GM10248 (cell line): ENCODE data around the gene PFKL.
A peak's percentile ranks its signal among the peaks of the same experiment; 100 is the strongest.

Experiments
- CTCF ChIA-PET: fragments of 300-600 bp; sonication (Branson Sonifier 250); formaldehyde crosslinking; extraction: SDS; loops from one replicate; lab custom pipeline; 2021; ENCODE audit warnings: antibody characterized with exemption; lab: Yijun Ruan, JAX
- POLR2A ChIA-PET: fragments of 350-650 bp; sonication (Branson Sonifier 250); formaldehyde crosslinking; extraction: SDS; loops from one replicate; lab custom pipeline; 2020; ENCODE audit warnings: antibody characterized with exemption; lab: Yijun Ruan, JAX
- DNase-seq: peaks from one replicate; pipeline ENCODE4 v3.0.0; 2012; ENCODE audit errors: extremely low spot score
- CTCF ChIP-seq: IDR thresholded peaks from 2 replicates; pipeline ENCODE4 v1.5.1; 2012; ENCODE audit warnings: mild to moderate bottlenecking, low read depth; ENCODE audit errors: extremely low read depth, missing control alignments, control extremely low read depth

PFKL gene

GRCh38 chr21:44263768-44264167 is 36.1 kb upstream of the PFKL start:
- TF ChIP-seq CTCF: no peak
- no peak for DNase-seq
- ChIA-PET POLR2A (interaction anchor here (0.7 kb wide), 1 partner anchor 9 kb away, joined by 5 read pairs; no protein-coding TSS in a partner anchor), CTCF (no interaction called here)

GRCh38 chr21:44265734-44266270 is 34.1 kb upstream of the PFKL start:
- CTCF ChIA-PET: interaction anchor here (1.6 to 3.1 kb wide), 2 partner anchors 11 to 32 kb away, joined by 5 to 8 read pairs; no protein-coding TSS in a partner anchor
- POLR2A ChIA-PET: interaction anchor here (0.5 kb wide), 1 partner anchor 190 kb away, joined by 3 read pairs; no protein-coding TSS in a partner anchor
- DNase-seq: no peak
- TF ChIP-seq CTCF: no peak

DNA sequence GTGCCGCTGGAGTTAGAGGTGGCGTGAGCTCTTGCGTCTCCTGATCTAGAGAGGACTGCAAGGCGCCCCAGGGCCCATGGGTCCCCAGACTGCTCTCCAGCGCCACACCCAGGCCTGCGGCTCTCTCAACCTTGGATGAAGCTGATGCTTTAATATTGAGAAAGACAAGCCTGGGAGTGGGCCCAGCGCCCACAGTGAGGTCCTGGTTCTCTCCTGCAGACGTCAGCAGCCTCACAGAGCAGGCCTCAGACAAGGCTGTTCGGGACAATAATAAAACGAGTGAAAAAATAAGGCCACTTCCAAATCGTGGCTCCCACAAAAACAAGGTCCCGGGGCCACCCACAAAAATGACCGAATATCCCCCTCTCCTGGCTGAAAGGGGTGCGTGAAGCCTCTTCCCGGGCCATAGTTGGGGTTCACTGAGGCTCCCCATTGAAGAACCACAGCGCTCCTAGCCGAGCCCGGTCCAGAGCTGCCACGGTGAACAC is 32.2 kb upstream of the PFKL start:
- CTCF ChIA-PET: interaction anchor here (1.4 to 4.1 kb wide), 5 partner anchors 9 to 34 kb away, joined by 4 to 19 read pairs (median 7); no protein-coding TSS in a partner anchor
- POLR2A ChIA-PET: no interaction called here
- DNase-seq: no peak
- TF ChIP-seq CTCF: peak; percentile 35

- DNase-seq: no peak
- no peak for TF ChIP-seq CTCF
- CTCF ChIA-PET: interaction anchor here (1.4 to 4.1 kb wide), 3 partner anchors 8 to 29 kb away, joined by 6 to 19 read pairs (median 8); no protein-coding TSS in a partner anchor
- POLR2A ChIA-PET: no interaction called here
These were observed 30.8 kb upstream of the PFKL start for GRCh38 chr21:44269090-44269489.

- ChIA-PET CTCF (no interaction called here), POLR2A (no interaction called here)
- DNase-seq: no peak
- no peak for TF ChIP-seq CTCF
These were observed 28.1 kb upstream of the PFKL start for GRCh38 chr21:44271558-44272283.

DNA sequence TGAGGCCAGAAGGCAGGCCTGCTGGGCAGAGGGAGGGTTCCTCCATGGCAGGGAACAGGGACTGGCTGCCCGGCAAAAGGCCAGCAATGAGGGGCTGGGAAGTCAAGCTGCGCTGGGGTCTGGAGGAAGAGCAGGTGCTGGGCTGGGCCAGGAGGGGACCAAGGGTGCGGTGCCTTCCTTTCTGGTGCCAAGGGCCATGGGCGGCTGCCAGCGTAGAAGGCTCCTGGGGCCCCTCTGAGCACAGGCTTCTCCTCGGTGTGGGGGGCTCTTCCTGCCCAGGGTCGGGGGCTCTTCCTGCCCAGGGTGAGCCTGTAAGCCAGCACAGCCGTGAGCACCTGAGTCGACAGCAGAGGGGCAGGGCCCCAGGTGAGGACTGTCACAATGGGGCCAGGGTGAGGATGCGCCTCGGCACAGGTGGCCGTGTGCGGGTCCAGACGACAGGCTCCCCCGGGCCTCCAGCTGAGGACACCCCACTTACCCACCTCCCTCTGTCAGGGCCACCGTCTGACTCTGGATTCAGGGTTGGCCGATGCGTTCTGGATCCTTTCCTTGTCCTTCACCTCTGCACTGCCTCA is 27.5 kb upstream of the PFKL start:
- POLR2A ChIA-PET: no interaction called here
- CTCF ChIA-PET: interaction anchor here (2.1 kb wide), 1 partner anchor 25 kb away, joined by 6 read pairs; no protein-coding TSS in a partner anchor

More for the DNA sequence above, 27.5 kb upstream of the PFKL start:
- DNase-seq: no peak
- TF ChIP-seq CTCF: no peak
